Upper lobe of left lung (tissue), 6 donors: ENCODE measurements around the gene ELN. TPM values are rescaled to one million over a fixed set of nuclear protein-coding genes. Genes with fewer than 3 reads are reported as not detected.
A peak's percentile ranks its signal among the peaks of the same experiment; 100 is the strongest.

ENCODE experiments used
- ATAC-seq, 2 donors: fragments of 200-7000 bp; cut with Tn5 transposase; one replicate each; pipeline ENCODE4 v1.9.1; 2022; ENCODE audit warnings: mild to moderate bottlenecking in 2 of 2, moderate library complexity in 2 of 2; ENCODE audit not compliant: low FRiP score in 2 of 2
- DNase-seq, 2 donors: peaks; one replicate each; pipeline ENCODE4 v3.0.0-alpha.2; 2019 to 2020
- H3K27ac ChIP-seq, 4 donors: fragments of 200-600 bp; sonication (generic); one replicate each; pipeline ENCODE4 v1.5.1; 2016 to 2019
- H3K27me3 ChIP-seq, 4 donors: fragments of 200-600 bp; sonication (generic); one replicate each; pipeline ENCODE4 v1.5.1; 2017 to 2019
- H3K36me3 ChIP-seq, 4 donors: fragments of 200-600 bp; sonication (generic); one replicate each; pipeline ENCODE4 v1.5.1; 2016 to 2019
- H3K4me1 ChIP-seq, 4 donors: fragments of 200-600 bp; sonication (generic); one replicate each; pipeline ENCODE4 v1.5.1; 2018 to 2019
- H3K4me3 ChIP-seq, 4 donors: fragments of 200-600 bp; sonication (generic); one replicate each; pipeline ENCODE4 v1.5.1; 2017 to 2019; ENCODE audit warnings: mild to moderate bottlenecking in 2 of 4, moderate library complexity in 1 of 4
- H3K9me3 ChIP-seq, 4 donors: fragments of 200-600 bp; sonication (generic); one replicate each; pipeline ENCODE4 v1.5.1; 2018 to 2019
- EP300 ChIP-seq, 4 donors: sonication (generic); formaldehyde crosslinking; IDR thresholded peaks; one replicate each; pipeline ENCODE4 v1.5.1; 2017; ENCODE audit warnings: antibody characterized with exemption in 4 of 4, control low read depth in 2 of 4
- POLR2A ChIP-seq, 4 donors: fragments of 450-650 bp; IDR thresholded peaks; one replicate each; pipeline ENCODE4 v1.5.1; 2016 to 2017; ENCODE audit warnings: antibody characterized with exemption in 4 of 4, mild to moderate bottlenecking in 2 of 4
- POLR2AphosphoS5 ChIP-seq, 2 donors: sonication (generic); formaldehyde crosslinking; IDR thresholded peaks; one replicate each; pipeline ENCODE4 v1.5.1; 2017; ENCODE audit warnings: antibody characterized with exemption in 2 of 2
- WGBS, 2 donors: methylation state at CpG; one replicate each; pipeline ENCODE4 v1.1.5; 2017 to 2018; 5-methylcytosine and 5-hydroxymethylcytosine counted together
- total RNA-seq, 6 donors: library from RNA; depleted of rRNA in 4 of 6; stranded (reverse); fragments of >200 nt in 4 of 6; gene quantifications; one replicate each; pipeline versions ENCODE4 v1.1.0 to v1.2.1, GENCODE V29; 2016 to 2021
- TF ChIP-seq, protein P1 (sequence below), 6 experiments: fragments of 450-650 bp in 4 of 6; fragments of 200-600 bp in 2 of 6; sonication (generic) in 2 of 6; IDR thresholded peaks; one replicate each; pipeline ENCODE4 v1.5.1; 2016 to 2019; ENCODE audit warnings: antibody characterized with exemption in 6 of 6
- donor health status: DM: no; HTN: no; CAD: no; lungs with moderate emphysema.
- donor health status: DM: no; HTN: yes; CAD: no; lungs with severe emphysema.

ELN gene
- total RNA-seq, 6 donors from 2014 or later, result 24.4 to 582 (median 229) TPM

- no peak for ATAC-seq
- Histone ChIP-seq H3K4me1 (peaks cover 14 to 28% (median 26%) of the 10 kb centered on the region in 4 donors), H3K4me3 (no peak overlapping the region), H3K9me3 (no peaks in the 10 kb centered on the region), H3K27ac (peak overlapping the region in 2 of 4 donors; percentile 70 to 72), H3K27me3 (no peaks in the 10 kb centered on the region), H3K36me3 (no peaks in the 10 kb centered on the region)
- peak in 1 of 2 donors; percentile 64 for DNase-seq
- 85 to 97% methylated on average over 8 of the region's 8 CpGs for whole genome bisulfite sequencing, 2 donors
- TF ChIP-seq, protein P1, sequence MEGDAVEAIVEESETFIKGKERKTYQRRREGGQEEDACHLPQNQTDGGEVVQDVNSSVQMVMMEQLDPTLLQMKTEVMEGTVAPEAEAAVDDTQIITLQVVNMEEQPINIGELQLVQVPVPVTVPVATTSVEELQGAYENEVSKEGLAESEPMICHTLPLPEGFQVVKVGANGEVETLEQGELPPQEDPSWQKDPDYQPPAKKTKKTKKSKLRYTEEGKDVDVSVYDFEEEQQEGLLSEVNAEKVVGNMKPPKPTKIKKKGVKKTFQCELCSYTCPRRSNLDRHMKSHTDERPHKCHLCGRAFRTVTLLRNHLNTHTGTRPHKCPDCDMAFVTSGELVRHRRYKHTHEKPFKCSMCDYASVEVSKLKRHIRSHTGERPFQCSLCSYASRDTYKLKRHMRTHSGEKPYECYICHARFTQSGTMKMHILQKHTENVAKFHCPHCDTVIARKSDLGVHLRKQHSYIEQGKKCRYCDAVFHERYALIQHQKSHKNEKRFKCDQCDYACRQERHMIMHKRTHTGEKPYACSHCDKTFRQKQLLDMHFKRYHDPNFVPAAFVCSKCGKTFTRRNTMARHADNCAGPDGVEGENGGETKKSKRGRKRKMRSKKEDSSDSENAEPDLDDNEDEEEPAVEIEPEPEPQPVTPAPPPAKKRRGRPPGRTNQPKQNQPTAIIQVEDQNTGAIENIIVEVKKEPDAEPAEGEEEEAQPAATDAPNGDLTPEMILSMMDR (IDR thresholded peaks at IDR 0.05), result no peak
- TF ChIP-seq POLR2A (IDR thresholded peaks at IDR 0.05), result no peak
- no peak for TF ChIP-seq EP300 (IDR thresholded peaks at IDR 0.05)
- no peak for TF ChIP-seq POLR2AphosphoS5 (IDR thresholded peaks at IDR 0.05)
These were observed 24.4 kb upstream of the ELN start for GRCh38 chr7:74003621-74004020.

GRCh38 chr7:74006032-74006431, 21.9 kb upstream of the ELN start:
- no peaks in the 10 kb centered on the region for H3K9me3 ChIP-seq
- TF ChIP-seq POLR2AphosphoS5 (IDR thresholded peaks at IDR 0.05), result no peak
- TF ChIP-seq POLR2A (IDR thresholded peaks at IDR 0.05), result no peak
- no peak for TF ChIP-seq EP300 (IDR thresholded peaks at IDR 0.05)
- TF ChIP-seq, protein P1 (IDR thresholded peaks at IDR 0.05), result no peak
- peak overlapping the region in 2 of 4 donors; percentile 16 to 36 for H3K27ac ChIP-seq
- 63 to 83% methylated on average over 3 to 4 of the region's 5 CpGs for WGBS, 2 donors
- DNase-seq (no peak), ATAC-seq (no peak)
- H3K4me3 ChIP-seq, result no peak overlapping the region
- peaks cover 14 to 27% (median 23%) of the 10 kb centered on the region in 4 donors for H3K4me1 ChIP-seq
- no peaks in the 10 kb centered on the region for H3K36me3 ChIP-seq
- no peaks in the 10 kb centered on the region for H3K27me3 ChIP-seq

- Histone ChIP-seq H3K4me1 (peaks cover 14 to 27% (median 22%) of the 10 kb centered on the region in 4 donors), H3K27ac (peak overlapping the region in 2 of 4 donors; percentile 36 to 67), H3K27me3 (no peaks in the 10 kb centered on the region), H3K4me3 (no peak overlapping the region), H3K9me3 (no peaks in the 10 kb centered on the region), H3K36me3 (no peaks in the 10 kb centered on the region)
- 50 to 60% methylated on average over 8 to 12 of the region's 12 CpGs for WGBS, 2 donors
- no peak for ATAC-seq
- TF ChIP-seq EP300 (IDR thresholded peaks at IDR 0.05) (no peak), POLR2AphosphoS5 (IDR thresholded peaks at IDR 0.05) (no peak), POLR2A (IDR thresholded peaks at IDR 0.05) (no peak)
- TF ChIP-seq, protein P1 (IDR thresholded peaks at IDR 0.05), result no peak
- DNase-seq, result no peak
These were observed 21.3 kb upstream of the ELN start for GRCh38 chr7:74006451-74007241.

- TF ChIP-seq POLR2A (IDR thresholded peaks at IDR 0.05) (no peak), POLR2AphosphoS5 (IDR thresholded peaks at IDR 0.05) (no peak), EP300 (IDR thresholded peaks at IDR 0.05) (no peak)
- TF ChIP-seq, protein P1 (IDR thresholded peaks at IDR 0.05), result no peak
- H3K27ac ChIP-seq, result no peak overlapping the region
- no peaks in the 10 kb centered on the region for H3K27me3 ChIP-seq
- H3K4me1 ChIP-seq, result peaks cover 13 to 23% (median 18%) of the 10 kb centered on the region in 4 donors
- no peak overlapping the region for H3K4me3 ChIP-seq
- H3K9me3 ChIP-seq, result no peaks in the 10 kb centered on the region
- DNase-seq (no peak), ATAC-seq (no peak)
- no peaks in the 10 kb centered on the region for H3K36me3 ChIP-seq
These were observed 20.8 kb upstream of the ELN start for GRCh38 chr7:74007242-74007567.

- ATAC-seq (no peak), DNase-seq (no peak)
- Histone ChIP-seq H3K4me3 (no peak overlapping the region), H3K27ac (no peak overlapping the region), H3K36me3 (no peaks in the 10 kb centered on the region), H3K9me3 (no peaks in the 10 kb centered on the region), H3K4me1 (peaks cover 6 to 12% (median 10%) of the 10 kb centered on the region in 4 donors), H3K27me3 (no peaks in the 10 kb centered on the region)
- 95 to 97% methylated on average over 3 of the region's 3 CpGs for WGBS, 2 donors
- TF ChIP-seq POLR2AphosphoS5 (IDR thresholded peaks at IDR 0.05), result no peak
These were observed 19.3 kb upstream of the ELN start for GRCh38 chr7:74008687-74009086.
